ENCODE results near the gene IL3.

Gene IL3

DNA sequence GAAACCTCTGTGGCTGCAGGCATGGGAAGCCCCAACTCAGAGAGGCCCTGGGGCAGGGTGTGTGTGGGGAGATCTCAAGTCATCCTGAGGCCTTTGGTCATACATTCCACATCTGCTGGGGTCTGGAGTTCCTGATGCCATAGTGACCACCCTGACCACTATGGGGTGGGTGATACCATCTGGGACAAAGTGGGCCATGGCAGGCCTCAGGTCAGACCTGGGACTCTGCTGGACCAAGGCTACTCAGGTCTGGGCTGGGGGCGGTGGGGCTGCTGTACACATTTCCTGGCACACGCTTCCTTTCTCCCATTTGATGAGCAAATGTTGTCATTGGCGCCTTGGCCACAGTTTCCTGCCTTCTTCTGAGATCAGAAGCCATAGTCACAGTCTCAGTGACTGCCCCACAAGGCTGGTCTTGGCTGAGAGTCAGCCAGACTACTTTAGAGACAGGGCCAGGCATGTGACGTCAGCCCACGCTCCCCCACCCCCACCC, 33.9 kb upstream of the IL3 start:
- no peak for DNase-seq

DNA sequence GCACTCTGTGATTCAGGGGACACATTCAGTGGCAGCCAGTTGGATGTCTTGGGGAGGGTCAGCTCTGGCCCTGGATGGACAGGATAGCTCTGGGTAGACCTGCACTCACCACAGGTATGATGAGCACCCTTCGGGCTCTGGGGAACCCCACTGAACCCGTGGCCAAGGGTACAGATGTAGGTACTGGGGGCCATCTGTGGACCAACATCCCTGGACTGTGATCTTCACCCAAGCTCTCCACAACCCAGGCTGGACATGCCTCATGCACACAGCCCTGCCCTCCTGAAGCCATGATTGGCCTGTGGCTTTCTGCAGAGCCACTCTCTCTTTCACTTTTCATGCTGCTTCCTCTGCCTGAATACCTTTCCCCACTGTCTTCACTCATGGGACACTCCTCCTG, 33.4 kb upstream of the IL3 start:
- DNase-seq, result no peak

DNA sequence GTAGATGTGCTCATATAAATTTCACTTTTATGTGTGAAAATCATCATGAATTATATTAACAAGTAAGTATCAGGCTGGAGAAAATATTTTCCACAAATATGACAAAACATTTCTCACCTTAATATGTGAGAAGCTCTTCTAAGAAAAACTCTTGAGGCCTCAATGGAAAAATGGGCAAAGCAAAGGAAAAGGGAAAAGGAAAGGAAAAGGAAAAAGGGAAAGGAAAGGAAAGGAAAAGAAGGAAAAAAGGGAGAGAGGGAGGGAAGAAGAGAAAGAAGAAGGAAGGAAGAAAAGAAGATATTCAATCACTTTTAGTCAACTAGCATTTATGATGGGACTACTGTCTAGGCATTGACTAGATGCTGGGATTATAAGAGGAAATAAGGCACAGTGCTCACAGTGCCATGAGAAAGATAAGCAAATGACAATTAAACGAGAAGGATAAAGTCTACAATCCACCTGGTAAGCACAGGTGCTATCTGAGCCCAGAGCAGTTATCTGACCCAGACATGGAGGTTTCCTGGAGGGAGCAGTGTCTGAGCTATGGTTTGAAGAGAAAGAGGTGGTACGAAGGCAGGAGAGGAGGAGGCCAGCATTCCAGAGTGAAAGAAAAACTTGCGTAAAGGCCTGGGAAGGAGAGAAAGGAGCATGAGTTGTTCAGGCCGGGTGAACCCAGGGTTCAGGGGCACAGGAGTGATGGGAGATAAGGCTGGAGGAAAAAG, 30.7 kb upstream of the IL3 start:
- DNase-seq, result no peak

DNA sequence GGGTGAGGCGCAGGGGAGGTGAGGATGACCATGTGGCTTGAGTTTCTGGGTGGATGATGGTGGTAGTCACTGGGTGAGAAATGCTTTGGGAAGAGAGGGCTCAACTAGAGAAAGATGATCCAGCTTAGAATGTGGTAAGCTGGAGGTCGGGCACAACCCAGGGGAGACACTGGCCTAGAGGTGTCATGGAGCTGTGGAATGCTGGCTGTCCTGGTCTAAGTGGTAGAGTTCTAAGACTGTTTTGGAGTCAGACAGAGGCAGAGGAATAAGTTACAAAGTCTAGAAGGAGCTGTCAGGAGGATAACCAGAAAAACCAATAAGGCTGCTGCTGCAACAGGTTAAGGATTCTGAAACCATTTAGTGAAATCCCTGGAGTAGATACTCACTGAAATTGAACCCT, 29.8 kb upstream of the IL3 start:
- DNase-seq, result no peak

DNA sequence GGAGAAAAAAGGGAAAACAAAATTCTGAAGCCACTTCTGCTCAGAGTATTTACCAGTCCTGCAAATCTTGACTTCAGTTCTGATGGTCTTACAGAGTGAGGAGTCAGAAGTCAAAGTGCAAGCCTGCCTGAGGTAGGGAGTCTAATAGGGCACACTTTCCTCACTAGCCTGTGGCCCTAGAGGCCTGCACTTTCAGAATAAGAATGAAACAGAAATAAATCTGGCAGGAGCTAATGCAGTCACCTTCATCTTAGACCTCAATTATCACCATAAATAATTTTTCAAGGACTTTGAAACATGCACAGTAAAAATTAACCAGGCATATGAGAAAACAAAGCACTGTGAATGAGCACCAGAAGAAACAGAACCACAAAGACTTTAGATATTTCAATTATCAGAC, 28.3 kb upstream of the IL3 start:
- DNase-seq, result no peak

DNA sequence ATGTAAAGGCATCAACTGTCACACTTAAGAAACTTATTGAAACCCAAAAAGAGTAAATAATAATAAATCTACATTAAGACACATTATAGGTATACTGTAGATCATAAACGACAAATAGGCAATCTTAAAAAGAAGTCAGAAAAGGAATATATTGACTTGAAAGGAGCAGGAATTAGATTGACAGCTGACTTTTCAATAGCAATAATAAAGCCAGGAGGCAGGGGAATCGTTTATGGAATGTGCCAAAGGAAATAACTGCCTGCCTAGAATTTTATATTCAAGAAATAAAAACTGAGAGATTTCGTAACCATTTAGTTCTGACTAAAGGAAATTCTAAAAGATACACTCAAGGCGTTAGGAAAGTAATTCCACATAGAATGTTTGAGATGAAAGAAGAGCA, 27.3 kb upstream of the IL3 start:
- no peak for DNase-seq

DNA sequence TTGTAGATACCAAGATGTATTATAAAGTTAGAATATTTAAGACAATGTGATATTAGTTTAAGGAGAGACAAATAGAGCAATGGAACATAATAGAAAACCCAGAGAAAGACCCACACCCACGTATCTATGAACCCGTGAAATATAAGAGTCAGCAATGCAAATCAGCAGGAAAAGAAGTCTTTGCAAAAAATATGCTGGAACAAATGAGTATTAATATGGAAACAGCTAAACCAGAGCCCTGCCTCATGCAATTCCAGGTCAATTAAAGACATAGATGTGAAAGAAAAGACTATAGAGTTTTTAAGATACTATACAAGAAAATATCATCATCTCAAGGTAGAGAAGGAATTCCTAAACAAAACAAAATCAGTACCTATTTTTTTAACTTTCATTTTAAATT, 23.1 kb upstream of the IL3 start:
- no peak for DNase-seq

DNA sequence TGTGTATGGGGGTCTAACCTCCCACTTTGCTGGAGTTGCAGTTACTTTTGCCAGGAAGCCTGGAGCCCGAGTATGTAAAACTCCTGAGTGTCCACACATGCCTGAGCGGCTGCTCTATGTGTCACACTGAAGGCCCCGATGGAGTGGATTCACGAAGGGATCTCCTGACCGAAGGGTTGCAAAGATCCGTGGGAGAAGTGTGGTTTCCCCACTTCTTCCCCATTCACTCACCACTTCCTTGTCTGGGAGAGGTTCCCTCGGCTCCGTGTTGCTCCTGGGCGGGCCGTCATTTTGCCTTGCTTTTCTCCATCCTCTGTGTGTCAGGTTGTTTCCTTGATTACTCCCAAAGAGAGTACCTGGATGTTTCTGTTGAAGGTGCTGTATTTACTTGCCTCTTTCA, 16.2 kb upstream of the IL3 start:
- no peak for DNase-seq

DNA sequence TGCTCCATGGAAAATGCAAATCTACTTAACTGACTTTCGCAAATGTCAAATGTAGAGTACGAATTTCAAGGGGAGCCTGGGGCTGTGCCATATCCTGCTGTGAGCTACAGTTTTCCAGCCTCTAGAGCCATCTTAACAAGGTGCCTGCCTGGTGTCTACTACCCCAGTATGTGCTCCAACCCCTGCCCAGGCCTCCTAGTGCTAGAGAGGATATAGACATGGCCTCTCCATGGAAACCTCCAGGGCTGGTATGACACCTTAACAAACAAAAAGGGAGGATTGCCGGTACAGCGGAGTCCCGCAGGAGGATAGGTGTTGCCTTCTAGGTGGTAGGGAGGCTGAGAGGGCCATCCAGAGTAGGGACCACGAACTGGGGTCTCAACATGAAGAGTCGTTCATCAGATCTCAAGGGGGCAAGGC, 13.6 kb upstream of the IL3 start:
- DNase-seq, result no peak

DNA sequence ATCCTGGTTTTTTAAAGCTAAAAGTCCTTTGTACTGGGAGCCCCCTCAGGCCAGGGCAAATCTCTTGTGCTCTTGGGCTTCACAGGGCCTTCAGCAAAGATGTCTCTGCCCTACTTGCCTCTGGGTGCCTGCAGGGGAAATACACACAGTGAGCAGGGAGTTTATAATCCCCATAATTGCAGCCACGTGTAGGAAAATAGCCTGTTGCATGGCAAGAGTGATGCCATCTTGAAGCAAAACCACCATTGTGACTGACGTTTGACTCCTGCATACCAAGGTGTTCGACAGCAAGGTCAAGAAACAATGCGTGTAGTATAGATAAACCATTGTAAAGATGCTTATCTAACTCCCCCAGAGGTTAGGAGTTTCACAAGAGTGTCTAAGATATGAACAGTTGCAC, 11.4 kb upstream of the IL3 start:
- peak; percentile 3 for DNase-seq

DNA sequence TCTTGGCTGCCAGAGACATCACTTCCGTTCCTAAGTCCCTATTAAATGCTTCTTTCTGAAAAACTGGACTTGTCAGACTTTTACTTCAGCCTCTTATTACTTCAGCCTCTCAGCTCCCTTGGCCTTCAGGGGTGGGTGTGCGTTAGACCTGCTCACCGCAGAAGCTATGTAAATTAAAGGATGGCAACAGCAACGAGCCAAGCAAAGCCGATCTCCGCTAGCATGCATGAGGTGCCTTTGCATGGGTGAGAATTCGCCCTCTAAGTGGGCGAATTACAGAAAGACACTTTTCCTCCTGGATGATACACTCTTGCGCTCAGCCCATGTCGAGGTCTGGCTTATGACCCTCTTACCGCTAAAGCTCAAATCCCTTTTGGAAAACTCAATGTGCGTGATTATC, 10.9 kb upstream of the IL3 start:
- no peak for DNase-seq

DNA sequence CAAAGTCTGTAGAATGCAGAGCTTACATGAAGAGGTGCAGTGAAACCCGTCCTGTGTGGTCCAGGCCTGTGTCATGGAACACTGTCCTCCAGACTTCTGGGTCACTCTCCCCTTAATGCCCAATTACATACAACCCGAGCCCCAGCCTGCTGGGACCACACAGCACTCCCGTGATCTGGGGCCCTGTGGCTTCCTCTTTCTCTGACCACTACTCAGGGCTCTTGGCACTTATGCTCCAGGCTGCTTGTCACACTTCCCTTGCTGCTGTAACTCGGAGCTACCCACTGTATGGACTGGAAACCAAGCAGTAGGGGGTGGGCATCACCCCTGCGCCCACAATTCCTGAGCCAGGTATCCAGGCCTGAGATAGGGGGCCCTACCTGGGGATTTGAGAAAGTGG, 10.3 kb upstream of the IL3 start:
- DNase-seq, result no peak

DNA sequence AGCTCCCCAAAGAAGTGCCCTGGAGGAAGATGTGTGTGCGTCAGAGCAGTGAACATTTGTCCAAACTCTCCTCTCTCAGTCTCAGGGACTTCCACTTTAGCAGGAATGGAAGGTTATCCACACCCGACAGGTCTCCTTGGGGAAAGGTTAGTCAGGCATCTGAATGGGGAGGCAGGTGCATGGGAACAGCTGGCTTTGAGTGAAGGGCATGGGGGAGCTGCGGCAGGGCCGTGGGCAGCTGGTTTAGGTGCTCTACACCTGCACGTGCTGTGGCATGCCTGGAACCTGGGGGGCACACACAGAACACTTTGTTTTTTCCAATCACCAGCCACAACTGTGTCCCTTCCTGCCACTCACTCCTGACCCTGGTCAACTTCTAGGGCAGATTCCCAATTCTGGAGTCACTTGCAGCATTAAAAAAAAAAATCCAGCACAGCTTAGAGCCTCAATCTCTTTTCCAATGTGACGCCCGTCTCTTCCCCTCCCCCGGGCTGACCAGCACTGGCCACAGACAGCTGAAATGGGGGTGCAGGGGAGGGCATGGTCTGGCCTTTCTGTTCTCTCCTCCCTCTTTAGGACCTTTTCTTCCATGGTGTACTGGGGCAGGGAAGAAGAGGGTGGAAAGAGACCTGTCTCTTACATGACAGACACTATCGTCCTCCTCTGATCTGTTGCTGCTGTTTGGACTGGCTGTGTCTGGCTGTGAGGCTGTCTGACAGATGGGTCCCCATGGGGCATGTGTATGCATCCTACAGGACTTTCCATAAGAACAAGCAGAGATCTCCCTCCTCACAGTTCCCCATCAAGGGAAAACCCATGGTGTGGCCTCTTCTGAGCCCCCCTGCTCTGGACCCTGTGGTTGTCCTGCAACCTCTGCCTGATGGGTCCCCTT, 9.5 kb upstream of the IL3 start:
- no peak for DNase-seq

DNA sequence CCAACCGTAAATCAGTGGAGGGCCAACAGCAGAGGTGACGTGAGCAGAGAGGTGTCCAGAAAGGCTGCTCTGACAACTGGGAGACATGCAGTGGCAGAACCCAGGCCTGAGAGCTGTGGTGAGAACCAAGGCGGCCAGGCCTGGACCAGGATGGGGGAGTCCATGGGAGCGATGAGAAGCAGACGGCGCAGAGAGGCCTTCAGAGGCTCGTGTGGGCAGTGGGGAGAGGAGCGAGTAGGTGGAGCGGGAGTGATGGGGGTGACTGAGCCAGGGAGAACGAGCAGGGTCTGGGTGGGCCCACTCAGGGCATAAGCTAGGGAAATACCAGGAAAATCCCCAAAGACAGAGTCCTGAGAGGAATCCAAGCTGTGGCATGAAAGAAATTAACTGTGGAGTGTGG, 7.9 kb upstream of the IL3 start:
- DNase-seq, result no peak

DNA sequence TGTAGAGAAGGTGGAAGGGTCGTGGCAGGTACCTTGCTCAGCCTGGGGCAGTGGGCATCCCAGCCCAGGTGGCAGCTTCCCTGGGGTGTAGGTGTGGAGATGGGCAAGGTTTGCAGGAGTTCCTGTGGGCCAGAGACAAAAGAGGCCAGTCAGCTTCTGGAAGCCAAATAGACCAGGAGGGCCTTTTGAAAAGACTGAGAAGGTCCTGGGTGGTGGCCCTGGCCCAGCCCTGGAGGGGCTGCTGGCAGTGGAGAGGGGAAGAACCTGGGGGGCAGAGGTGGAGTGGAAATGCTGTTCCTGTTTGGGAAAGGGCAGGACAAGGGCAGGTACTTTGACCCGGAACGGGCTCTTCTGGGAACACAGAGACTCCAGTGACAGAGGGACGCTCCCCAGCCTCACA, 7.0 kb upstream of the IL3 start:
- DNase-seq, result no peak

DNA sequence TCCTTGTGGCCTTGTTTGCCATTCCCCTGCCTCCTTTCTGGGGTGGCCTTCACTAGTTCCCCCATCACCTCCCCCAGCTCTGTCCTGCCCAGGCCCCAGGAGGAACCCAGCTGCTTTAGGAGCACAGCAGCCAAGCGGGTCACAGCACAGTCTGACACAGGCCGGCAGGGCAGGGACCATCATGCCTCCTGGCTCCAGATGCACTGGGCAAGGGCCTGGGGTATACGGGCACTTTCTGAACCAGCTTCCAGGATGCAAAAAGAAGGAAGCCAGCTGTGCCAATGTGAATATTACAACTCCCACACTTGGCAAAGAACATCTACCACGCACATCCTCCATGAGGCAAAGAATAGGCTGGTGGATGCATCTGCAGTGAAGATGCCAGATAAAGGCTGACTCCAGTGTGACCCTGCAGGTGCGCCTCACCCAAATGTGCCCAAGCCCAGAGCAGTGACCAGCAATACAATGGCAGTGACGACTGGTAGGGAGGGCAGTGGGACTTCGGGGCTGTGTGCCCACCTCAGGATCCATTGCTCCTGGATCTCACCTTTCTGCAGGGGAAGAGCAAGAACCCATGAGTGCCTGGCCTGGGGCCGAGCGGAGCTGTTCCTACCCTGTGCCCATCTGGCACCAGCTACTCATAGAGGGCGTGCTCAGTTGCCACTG, 6.3 kb upstream of the IL3 start:
- no peak for DNase-seq

DNA sequence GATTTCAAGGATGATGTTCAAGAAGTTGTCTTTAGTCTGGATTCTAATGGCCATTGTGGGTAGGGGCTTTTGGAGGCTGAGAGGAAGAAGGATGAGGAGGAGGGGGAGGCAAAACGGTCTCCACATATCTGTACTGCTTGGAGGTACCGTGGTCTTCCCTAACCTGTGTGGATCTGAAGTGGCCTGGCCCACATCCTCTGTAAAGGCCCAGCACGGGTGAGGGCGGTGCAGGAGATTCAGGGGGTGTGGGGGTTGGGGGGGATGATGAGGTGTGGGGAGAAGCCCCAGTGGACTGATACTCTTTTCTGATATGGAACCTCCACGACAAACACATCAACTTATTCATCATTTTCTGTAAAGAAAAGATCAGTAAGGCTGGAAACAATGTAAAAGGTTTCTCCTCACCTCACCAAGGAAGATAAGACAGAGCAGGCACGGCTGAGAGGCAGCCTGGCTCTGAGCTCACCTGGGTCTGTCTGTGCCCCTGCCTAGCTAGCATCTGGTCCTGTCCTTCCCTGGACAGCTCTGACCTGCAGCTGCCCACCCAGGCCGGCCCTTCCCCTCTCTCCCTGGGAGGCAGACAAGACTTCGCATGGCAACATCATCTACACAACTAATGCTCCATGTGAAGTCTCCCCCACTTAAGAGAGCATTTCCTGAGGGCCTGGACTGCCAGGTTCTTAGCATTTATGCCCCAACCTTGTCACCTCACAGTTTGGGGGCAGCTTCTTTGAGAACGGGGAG, 5.6 kb upstream of the IL3 start:
- no peak for DNase-seq

DNA sequence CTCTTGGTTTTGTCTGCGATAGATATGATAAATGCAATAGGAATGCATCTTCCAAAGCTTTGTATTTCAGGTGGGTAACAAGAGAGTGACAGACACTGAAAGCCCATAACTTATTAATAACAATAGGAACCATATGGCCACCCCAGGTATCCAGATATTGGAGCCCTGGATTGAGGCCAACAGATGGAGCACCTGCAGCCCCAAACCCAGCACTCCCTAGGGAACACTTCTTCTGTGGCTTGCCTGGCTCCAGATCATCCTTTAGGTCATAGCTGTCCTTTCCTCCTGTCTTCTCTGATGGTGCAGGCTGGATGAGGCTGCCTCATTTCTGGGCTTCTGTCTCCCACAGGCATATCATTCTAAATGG, 5.0 kb upstream of the IL3 start:
- peak; percentile 19 for DNase-seq

DNA sequence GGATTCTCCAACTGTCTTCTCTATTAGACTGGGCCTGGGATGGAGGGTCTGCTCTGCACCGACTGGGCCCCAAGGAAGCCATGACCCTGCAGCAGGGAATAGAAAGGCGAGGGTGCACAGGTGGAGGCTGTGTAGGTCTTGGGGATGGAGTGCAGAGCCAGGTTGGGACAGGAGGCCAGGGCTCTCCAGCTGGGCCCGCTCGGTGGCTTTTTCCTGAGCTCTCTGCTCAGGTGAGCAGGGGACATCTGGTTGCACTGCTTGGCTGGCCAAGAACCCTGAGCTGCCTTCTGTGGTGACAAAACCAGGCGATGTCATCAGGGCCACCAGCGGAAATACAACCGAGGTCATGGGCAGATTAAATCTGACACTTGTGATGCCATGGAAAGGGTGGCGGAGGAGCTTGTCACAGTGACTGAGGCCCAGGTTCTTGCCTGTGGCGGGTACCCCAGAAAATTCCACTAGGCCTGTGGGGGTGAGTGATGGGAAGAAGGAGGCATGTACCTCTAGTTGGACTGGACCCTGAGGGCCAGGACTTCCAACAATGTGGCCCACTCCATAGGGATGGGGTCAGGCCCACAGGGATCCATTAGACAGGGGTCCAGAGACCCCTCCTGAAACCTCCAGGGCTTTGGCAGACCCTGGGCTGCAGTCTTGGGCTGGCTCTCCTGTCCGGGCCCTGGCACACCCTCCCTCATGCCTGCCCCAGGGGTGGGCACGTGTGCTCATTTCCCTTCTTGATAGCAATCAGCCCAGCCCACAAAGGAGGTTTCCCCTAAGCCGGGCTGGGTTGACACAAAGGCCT, 4.4 kb upstream of the IL3 start:
- no peak for DNase-seq

DNA sequence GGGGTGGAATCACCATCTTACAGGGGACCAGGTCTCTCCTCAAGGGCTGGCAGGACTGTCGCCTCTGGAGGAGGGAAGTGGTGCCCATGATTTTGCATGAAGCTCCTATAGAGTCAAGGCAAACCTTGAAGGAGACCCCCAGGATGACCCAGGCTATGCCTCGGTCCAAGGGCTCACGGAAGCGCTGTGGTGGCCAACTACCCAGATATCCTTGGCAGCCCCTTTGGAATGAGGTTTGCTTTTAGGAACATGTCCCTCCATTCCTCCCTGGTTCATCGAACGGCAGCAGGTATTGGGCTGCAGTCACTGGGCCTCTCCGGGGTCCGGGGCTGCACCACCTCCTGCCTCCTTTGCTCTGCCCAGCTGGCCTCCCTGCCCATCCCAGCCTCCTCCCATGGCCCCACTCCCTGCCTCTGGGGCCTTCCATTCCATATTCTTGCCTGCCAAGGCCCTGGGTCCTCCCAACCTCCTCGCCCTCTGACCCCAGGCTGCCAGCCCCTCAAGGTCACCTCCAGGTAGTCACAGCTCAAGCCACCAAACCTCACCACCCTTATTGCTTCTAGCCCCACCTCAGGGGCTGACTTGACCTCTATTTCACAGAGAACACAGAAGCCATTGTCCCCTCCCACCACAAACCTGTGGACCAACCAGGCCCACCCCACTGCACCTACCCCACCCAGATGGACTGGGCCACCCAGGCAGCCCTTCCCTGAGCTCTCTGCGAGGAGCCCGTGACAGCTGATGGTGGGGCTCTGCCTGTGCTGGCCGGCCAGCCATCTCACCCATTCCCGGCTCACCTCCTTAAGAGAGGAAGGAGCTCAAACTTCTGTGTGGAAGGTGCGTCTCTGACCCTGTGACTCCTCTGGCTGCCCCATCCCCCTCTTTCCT, 3.6 kb upstream of the IL3 start:
- no peak for DNase-seq

Data from NCI-H82 (cell line).